SJCRH30 (cell line): Measurements from ENCODE around the gene ATP11A. TPM values are rescaled to one million over a fixed set of nuclear protein-coding genes. Genes with fewer than 3 reads are reported as not detected.
"Not testable (repeated sequence)": the region's sequence is repeated elsewhere in the genome, so short reads cannot be mapped to it uniquely, and the experiment has no call there.

Experiments used
- DNase-seq, 2 experiments: peaks; one replicate each; pipeline ENCODE4 v3.0.0-alpha.2; 2015 to 2020
- H3K27ac ChIP-seq: fragments of 250-450 bp; sonication (Bioruptor Pico); 2 replicates; pipeline ENCODE4 v1.5.1; 2020; ENCODE audit warnings: mild to moderate bottlenecking, moderate library complexity
- H3K27me3 ChIP-seq: fragments of 250-450 bp; sonication (Bioruptor Pico); 2 replicates; pipeline ENCODE4 v1.5.1; 2020; ENCODE audit warnings: mild to moderate bottlenecking, moderate library complexity
- H3K36me3 ChIP-seq: fragments of 250-450 bp; sonication (Bioruptor Pico); 2 replicates; pipeline ENCODE4 v1.5.1; 2020; ENCODE audit warnings: mild to moderate bottlenecking, moderate library complexity
- H3K4me1 ChIP-seq: fragments of 250-450 bp; sonication (Bioruptor Pico); 2 replicates; pipeline ENCODE4 v1.5.1; 2020; ENCODE audit warnings: mild to moderate bottlenecking, moderate library complexity
- H3K4me3 ChIP-seq: fragments of 250-450 bp; sonication (Bioruptor Pico); 2 replicates; pipeline ENCODE4 v1.5.1; 2020; ENCODE audit warnings: mild to moderate bottlenecking, moderate library complexity
- H3K9me3 ChIP-seq: fragments of 250-450 bp; sonication (Bioruptor Pico); replicated peaks from 2 replicates; pipeline ENCODE4 v1.5.1; 2020; ENCODE audit warnings: mild to moderate bottlenecking, moderate library complexity
- total RNA-seq: library from RNA; depleted of rRNA; stranded (reverse); fragments of >200 nt; shearing (Covaris generic); gene quantifications from 2 replicates; pipeline ENCODE4 v1.2.3, GENCODE V29; 2014

ATP11A gene
- total RNA-seq, 1 experiment from 2014 or later: 14.2 TPM

DNA sequence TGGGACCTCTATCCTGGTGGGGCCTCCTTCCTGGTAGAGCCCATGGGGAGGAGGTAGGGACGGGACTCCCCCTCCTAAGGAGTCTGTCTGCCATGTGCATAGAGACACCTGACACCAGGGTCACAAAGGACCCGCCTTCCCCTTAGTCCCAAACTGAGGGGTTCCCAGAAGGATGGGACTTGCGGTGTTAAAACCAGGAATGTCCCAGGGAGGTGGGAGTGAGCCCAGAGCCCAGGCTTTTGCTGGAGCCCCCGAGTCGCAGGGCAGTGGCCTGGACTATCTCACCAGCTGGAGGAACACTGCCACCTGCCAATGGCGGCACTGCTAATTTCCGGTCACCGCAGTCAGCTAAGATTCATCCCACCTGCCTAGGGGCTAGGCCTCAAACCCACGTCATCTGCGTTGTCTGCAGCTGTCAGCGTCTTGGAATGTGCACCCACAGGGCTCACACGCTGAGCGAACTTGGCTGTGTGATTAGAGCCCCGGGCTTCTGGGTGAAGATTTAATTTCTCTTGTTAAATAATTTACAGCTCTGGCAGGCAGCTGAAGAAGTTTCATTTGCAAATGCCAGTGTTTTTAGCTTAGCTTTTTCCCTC lies 31.9 kb upstream of the ATP11A start:
- H3K9me3 ChIP-seq: no peaks in the 10 kb centered on the region
- peaks cover 11% of the 10 kb centered on the region for H3K4me1 ChIP-seq
- no peaks in the 10 kb centered on the region for H3K36me3 ChIP-seq
- no peaks in the 10 kb centered on the region for H3K27me3 ChIP-seq
- no peak overlapping the region for H3K27ac ChIP-seq
- DNase-seq: peak; percentile 44 to 51
- H3K4me3 ChIP-seq: no peak overlapping the region

DNA sequence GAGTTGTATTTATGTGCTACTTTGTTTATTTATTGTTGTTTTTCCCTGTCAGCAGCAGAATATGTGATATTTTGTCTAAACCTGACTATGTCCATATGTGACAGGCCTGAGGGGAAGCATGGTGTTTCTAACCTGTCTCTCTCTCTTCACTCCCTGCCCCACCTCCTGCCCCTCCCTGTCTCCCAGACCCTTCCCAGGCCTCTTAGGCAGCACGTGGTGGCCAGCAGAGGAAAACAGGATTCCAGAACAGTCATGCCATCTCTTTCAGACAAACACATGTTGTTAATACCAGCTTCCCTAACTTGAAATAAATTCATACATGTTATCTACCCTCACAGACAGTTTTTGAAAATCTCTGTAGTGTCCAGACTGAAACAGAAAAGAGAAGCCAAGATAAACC lies 31.0 kb upstream of the ATP11A start:
- H3K9me3 ChIP-seq: no peaks in the 10 kb centered on the region
- peaks cover 11% of the 10 kb centered on the region for H3K4me1 ChIP-seq
- H3K27me3 ChIP-seq: no peaks in the 10 kb centered on the region
- H3K4me3 ChIP-seq: no peak overlapping the region
- no peak for DNase-seq
- no peak overlapping the region for H3K27ac ChIP-seq
- no peaks in the 10 kb centered on the region for H3K36me3 ChIP-seq

DNA sequence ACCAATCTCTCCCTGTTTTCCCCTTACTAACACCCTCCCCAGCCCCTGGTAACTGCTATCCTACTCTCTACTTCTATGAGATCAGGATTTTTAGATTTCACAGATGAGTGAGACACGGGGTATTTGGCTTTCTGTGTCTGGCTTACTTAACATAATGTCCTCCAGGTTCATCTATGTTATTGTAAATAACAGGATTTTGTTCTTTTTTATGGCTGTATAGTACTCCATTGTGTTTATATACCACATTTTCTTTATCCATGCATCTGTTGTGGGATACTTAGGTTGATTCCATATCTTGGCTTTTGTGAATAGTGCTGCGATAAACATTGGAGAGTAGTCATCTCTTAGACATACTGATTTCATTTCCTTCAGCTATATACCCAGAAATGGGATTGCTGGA lies 28.5 kb upstream of the ATP11A start:
- Histone ChIP-seq H3K4me3 (no peak overlapping the region), H3K27me3 (no peaks in the 10 kb centered on the region), H3K4me1 (peaks cover 11% of the 10 kb centered on the region), H3K36me3 (no peaks in the 10 kb centered on the region), H3K9me3 (no peaks in the 10 kb centered on the region), H3K27ac (no peak overlapping the region)
- no peak for DNase-seq

DNA sequence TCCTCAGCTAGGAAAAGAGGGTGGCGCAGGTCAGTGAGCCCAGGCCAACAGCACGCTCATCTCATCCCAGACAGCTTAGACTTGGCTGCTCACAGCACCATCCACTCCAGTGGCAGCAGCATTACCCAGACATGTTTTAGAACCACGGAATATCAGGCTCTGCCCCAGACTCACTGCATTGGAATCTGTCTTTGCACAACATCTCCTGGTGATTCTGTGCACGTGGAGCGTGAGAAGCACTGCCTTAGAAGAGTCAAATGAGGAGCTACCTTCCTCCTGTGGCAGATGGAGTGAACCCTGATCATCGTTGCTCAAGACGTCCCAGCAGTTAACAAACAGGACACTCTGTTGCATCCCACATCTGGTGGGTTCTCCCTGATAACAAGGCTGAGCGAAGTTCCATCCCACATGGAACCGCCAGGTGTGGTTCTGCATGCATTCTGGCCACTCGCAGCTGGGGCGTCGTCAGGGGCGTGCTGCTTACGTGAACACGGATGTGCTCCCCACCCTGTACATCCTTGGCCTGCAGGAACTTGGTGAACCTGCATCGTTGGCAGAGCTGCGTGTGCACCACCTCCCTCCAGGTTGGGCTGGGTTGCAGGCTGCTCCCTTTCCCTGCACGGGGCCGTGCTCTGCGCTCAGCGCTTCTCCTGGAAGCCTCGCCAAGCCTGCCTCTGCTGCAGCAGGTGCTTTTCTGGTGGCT lies 25.2 kb upstream of the ATP11A start:
- Histone ChIP-seq H3K4me1 (no peaks in the 10 kb centered on the region), H3K36me3 (no peaks in the 10 kb centered on the region), H3K27me3 (no peaks in the 10 kb centered on the region), H3K27ac (no peak overlapping the region), H3K4me3 (no peak overlapping the region), H3K9me3 (no peaks in the 10 kb centered on the region)
- DNase-seq: no peak

DNA sequence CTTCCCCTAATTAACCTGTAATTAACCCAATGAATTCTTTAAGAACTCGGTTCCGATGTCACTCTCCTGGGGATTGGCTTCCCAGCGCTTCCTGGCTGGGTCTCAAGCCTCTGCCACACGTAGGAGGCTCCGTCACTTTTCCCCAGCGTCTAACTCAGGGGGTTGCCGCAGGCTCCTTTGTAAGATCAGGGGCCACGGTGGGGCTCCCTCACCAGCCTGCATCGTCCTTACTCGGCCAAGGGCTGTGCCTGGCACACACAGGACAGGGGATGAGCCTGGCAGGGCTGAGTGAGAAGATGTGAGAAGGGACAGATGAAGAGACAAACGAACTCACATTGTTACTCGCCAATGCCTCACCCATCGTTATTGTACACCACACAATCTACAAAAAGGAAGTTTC lies 20.9 kb upstream of the ATP11A start:
- no peak overlapping the region for H3K27ac ChIP-seq
- no peak for DNase-seq
- no peaks in the 10 kb centered on the region for H3K27me3 ChIP-seq
- H3K36me3 ChIP-seq: no peaks in the 10 kb centered on the region
- no peak overlapping the region for H3K4me3 ChIP-seq
- no peaks in the 10 kb centered on the region for H3K4me1 ChIP-seq
- no peaks in the 10 kb centered on the region for H3K9me3 ChIP-seq

DNA sequence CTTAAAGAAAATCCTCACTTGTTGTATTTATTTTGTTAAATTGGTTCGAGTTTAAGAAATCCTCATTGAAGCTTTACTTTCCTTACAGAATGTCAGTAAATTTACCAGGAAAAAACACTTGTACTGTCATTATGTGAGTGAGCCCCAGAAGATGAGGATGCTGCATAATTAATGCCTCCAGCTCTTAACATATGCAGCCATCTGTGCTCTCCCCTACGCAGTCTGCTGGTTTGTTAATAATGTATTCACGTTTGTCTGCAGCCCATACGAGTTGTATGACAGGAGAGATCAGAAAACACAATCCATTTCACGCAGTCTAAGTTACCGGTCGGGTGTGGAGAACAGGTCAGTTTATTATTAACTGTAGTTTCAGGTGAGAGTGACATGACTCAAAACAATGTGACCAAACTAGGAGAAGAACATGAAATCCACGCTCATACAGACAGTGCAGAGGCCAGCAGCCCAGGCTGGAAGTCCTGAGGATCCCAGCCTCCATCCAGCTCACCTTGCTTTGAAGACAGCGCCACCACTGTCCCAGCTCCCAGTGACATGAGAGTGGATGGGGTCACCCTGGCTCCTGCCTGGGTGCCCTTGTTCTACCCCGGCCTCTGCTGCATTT lies 19.8 kb upstream of the ATP11A start:
- Histone ChIP-seq H3K27ac (no peak overlapping the region), H3K4me1 (no peaks in the 10 kb centered on the region), H3K36me3 (no peaks in the 10 kb centered on the region), H3K27me3 (no peaks in the 10 kb centered on the region), H3K4me3 (no peak overlapping the region), H3K9me3 (no peaks in the 10 kb centered on the region)
- DNase-seq: no peak

DNA sequence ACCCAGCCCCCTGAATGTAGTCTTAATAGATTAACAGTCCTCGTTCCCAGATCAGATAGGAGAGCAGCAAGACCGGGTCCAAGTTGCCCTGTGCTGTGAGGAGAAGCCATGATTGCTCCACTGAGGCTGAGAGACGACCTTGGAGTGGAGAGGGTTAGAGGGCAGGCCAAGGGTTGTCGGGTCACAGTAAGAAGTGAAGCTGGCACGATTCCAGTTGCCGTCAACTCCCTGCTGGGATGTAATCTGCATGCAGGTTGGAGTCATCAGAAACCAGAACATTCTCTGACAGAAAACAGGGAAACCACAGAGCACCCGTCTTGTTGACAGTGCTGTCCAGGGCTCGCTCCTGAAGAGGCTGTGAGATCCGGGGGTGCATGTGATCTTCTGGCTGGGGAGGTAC lies 19.0 kb upstream of the ATP11A start:
- Histone ChIP-seq H3K27ac (no peak overlapping the region), H3K27me3 (no peaks in the 10 kb centered on the region), H3K9me3 (no peaks in the 10 kb centered on the region), H3K4me1 (no peaks in the 10 kb centered on the region), H3K36me3 (no peaks in the 10 kb centered on the region), H3K4me3 (no peak overlapping the region)
- DNase-seq: no peak

DNA sequence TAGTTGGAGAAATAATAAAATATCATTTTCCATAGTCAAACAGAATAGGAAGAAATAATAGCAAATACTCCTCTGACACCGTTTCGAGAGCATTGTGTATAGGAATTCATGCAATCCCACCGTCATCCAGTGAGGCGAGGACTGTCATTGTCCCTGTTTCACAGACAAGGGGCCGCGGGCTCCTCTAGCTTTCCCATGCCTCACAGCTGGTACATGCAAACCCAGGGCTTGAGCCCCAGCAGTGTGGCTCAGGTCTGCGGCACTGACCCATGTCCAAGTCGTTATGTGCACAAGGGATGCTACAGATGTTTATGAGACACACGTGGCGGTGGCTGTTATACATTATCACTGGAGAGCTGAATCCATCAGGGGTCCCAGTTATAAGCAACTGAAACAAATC lies 18.5 kb upstream of the ATP11A start:
- Histone ChIP-seq H3K9me3 (no peaks in the 10 kb centered on the region), H3K4me1 (no peaks in the 10 kb centered on the region), H3K27ac (no peak overlapping the region), H3K4me3 (no peak overlapping the region), H3K36me3 (no peaks in the 10 kb centered on the region), H3K27me3 (no peaks in the 10 kb centered on the region)
- no peak for DNase-seq

DNA sequence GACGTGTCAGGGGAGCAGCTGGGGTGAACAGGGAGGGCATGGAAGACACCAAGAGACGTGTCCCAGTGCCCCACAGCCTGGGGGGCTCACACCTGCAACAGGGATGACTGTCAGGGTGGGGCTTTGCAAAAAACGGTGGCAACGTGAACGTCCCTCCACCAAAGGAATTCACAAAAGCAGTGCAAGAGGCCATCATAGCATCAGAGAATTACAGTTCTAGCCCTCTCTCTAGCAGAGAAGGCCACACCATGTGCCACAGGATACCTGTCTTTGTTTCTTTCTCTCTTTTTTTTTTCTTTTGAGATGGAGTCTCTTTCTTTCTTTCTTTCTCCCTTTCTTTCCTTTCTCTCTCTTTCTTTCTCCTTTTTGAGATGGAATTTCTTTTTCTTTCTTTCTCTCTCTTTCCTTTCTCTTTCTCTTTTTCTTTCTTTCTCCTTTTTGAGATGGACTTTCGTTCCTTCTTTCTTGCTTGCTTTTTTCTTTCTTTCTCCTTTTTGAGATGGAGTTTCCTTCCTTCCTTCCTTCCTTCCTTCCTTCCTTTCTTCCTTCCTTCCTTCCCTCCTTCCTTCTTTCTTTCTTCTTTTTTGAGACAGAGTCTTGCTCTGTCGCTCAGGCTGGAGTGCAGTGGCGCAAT lies 17.1 kb upstream of the ATP11A start:
- no peak for DNase-seq
- Histone ChIP-seq H3K4me3 (no peak overlapping the region), H3K27me3 (no peaks in the 10 kb centered on the region), H3K36me3 (no peaks in the 10 kb centered on the region), H3K4me1 (no peaks in the 10 kb centered on the region), H3K27ac (no peak overlapping the region), H3K9me3 (no peaks in the 10 kb centered on the region)

DNA sequence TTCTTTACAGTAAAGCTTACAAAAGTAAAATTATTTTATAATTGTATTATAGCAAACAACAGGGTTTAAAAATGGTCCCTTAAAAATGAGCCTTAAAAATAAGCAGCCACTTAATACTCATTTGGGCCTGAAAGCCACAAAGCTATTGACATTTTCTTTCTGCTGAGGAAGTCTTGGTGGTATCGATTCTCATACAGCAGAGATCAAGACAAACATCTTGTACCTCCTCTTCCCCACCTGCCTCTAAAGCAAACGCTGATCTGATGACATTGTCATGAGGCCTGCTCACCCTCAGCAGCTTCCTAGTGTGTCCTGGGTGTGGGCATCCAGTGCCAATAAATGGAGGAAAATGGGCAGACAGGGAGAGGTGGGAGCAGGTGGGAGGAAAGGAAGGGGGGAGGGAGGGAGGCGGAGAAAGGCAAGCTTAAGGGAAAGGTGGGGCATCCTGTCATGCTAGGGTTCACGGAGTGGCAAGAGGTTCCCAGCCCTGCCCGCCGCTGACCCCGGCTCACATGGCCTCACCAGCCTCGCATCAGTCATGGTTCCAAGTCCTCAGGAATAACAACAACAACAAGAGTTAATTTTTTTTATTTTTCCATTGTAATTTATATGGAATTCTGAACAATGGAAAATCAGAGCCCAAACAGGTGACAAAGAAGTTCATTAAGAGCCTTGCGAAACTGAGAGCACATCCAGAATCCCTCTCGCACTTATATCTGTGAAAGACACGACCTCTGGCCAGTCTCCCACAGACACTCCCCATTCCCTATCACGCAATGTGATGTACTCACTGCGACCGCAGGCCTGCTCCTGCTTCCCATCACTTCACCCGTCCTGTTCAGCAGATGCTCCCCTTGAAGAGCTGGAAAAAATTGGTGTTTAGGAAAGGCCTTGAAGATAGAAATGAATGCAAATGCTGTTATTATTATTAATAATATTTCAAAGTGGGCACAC lies 15.1 kb upstream of the ATP11A start:
- Histone ChIP-seq H3K36me3 (no peaks in the 10 kb centered on the region), H3K27ac (no peak overlapping the region), H3K27me3 (no peaks in the 10 kb centered on the region), H3K9me3 (no peaks in the 10 kb centered on the region), H3K4me1 (no peaks in the 10 kb centered on the region), H3K4me3 (no peak overlapping the region)
- no peak for DNase-seq

DNA sequence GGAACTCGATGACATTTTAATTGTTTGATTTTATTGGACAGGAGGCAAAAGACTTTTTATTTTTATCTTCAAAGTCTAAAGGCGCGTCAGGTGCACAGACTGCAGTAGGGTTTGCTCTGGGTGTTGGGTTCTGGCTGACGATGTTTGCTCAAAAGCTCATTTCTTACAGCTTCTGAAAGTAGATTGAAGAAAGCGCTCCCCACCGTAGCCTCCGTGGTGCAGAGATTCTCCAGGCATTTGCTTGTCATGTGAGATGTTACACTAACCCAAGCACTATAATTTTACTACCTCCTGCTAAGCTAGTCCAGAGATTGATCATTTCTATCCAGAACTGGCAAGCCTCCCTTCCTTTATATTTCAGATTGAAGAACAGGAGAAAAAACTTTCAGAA lies 14.5 kb upstream of the ATP11A start:
- no peak overlapping the region for H3K27ac ChIP-seq
- H3K4me1 ChIP-seq: no peaks in the 10 kb centered on the region
- H3K27me3 ChIP-seq: no peaks in the 10 kb centered on the region
- DNase-seq: no peak
- H3K4me3 ChIP-seq: no peak overlapping the region
- no peaks in the 10 kb centered on the region for H3K36me3 ChIP-seq
- H3K9me3 ChIP-seq: no peaks in the 10 kb centered on the region

DNA sequence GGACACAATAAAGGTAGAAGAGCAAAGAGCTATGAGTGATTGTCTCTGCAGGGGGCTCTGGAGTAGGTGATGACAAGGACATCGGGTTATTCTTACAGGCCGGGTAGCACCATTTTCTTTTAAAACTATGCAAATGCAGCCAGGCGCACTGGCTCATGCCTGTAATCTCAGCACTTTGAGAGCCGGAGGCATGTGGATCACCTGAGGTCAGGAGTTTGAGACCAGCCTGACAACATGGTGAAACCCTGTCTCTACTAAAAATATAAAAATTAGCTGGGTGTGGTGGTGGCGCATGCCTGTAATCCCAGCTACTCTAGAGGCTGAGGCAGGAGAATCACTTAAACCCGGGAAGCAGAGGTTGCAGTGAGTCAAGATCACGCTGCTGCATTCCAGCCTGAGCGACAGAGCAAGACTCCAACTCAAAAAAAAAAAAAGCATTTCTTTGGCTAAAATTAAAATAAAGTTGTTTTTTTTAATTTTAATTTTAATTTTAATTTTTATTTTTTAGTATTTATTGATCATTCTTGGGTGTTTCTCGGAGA lies 12.3 kb upstream of the ATP11A start:
- H3K4me3 ChIP-seq, H3K36me3 ChIP-seq, H3K27ac ChIP-seq, H3K27me3 ChIP-seq, H3K9me3 ChIP-seq, H3K4me1 ChIP-seq, DNase-seq: not testable (repeated sequence)

DNA sequence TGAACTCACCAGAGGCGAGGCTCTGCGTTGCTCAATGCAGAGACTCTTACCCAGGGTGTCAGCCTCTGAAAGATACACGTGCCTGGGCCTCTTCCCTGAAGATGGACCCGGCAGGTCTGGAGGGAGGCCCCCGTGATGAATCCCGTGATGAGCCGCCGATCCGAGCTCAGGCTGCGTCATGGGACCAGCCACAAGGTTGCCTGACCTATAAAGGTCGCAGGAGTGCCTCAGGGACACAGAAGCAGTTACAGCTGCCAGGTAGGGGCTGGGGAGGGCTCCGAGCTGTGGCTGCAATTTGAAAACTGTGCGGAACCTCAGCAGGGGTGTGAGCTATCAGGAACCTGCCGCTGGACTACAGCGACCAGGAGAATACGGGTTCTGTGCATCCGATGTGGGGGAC lies 10.5 kb upstream of the ATP11A start:
- Histone ChIP-seq H3K27ac (no peak overlapping the region), H3K36me3 (no peaks in the 10 kb centered on the region), H3K27me3 (no peaks in the 10 kb centered on the region), H3K9me3 (no peaks in the 10 kb centered on the region), H3K4me1 (no peaks in the 10 kb centered on the region), H3K4me3 (no peak overlapping the region)
- no peak for DNase-seq

DNA sequence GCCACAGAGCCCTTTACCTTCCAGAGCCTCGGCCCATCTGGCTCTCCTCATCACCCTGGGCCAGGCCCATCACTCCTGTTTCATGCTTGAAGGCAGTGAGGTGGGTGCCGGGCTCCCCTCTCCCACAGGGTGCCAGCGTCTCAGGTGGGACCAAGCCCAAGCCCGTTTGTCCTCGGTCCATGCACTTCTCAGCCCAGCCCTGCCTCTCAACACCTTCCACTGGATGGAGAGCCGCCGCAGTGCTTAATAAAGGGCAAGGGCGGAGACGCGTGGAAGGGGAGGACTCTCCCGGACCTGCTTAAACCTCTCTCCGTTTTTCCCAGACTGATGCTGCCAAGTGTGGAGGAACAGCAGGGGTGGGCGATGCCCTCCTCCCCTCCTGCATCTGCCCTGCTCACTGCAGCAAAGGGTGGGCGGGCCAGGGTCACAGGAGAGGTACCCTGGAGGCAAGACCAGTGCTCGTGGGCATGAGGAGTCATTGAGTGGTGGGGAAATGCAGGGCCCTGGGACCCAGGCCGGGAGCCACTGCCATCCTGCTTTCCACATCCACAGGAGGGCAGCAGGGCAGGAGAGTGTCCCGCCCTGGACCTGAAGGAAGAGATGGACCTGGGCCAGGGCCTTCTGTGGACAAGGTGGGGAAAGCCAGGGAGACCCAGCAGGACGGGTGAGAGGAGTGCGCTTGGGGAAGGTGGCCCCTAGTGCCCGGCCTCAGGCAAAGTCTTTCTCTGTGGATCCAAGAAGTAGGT lies 9.7 kb upstream of the ATP11A start:
- Histone ChIP-seq H3K9me3 (no peaks in the 10 kb centered on the region), H3K27ac (no peak overlapping the region), H3K4me1 (no peaks in the 10 kb centered on the region), H3K4me3 (no peak overlapping the region), H3K36me3 (no peaks in the 10 kb centered on the region), H3K27me3 (no peaks in the 10 kb centered on the region)
- DNase-seq: no peak
